ENCODE measurements around the gene ZNF609.

Gene ZNF609

GRCh38 chr15:64527263-64527984 lies 67.0 kb downstream of the ZNF609 start:
- TF ChIP-seq CTCF (IDR thresholded peaks at IDR 0.05; ENCODE audit: insufficient read depth, missing control alignments) = no peak
- no peak for DNase-seq (ENCODE audit: insufficient read length, low spot score)
- FAIRE-seq = no peak

- no peak for TF ChIP-seq CTCF (IDR thresholded peaks at IDR 0.05; ENCODE audit: insufficient read depth, missing control alignments)
- FAIRE-seq = no peak
- DNase-seq (ENCODE audit: insufficient read length, low spot score) = no peak
Observed at GRCh38 chr15:64528871-64529270, 68.5 kb downstream of the ZNF609 start.

- DNase-seq (ENCODE audit: insufficient read length, low spot score) = no peak
- FAIRE-seq = no peak
- no peak for TF ChIP-seq CTCF (IDR thresholded peaks at IDR 0.05; ENCODE audit: insufficient read depth, missing control alignments)
Observed at GRCh38 chr15:64530472-64530871, 70.1 kb downstream of the ZNF609 start.

GRCh38 chr15:64530918-64531317 lies 70.5 kb downstream of the ZNF609 start:
- TF ChIP-seq CTCF (IDR thresholded peaks at IDR 0.05; ENCODE audit: insufficient read depth, missing control alignments) = no peak
- FAIRE-seq (no peak), DNase-seq (ENCODE audit: insufficient read length, low spot score) (no peak)

- FAIRE-seq = no peak
- no peak for DNase-seq (ENCODE audit: insufficient read length, low spot score)
- TF ChIP-seq CTCF (IDR thresholded peaks at IDR 0.05; ENCODE audit: insufficient read depth, missing control alignments) = no peak
Observed at GRCh38 chr15:64532521-64533315, 72.3 kb downstream of the ZNF609 start.

GRCh38 chr15:64535460-64536243 lies 75.3 kb downstream of the ZNF609 start:
- no peak for DNase-seq (ENCODE audit: insufficient read length, low spot score)
- no peak for FAIRE-seq
- no peak for TF ChIP-seq CTCF (IDR thresholded peaks at IDR 0.05; ENCODE audit: insufficient read depth, missing control alignments)
